IMR-90 (cell line): ENCODE data around the gene PSMB3. TPM values are rescaled to one million over a fixed set of nuclear protein-coding genes. Genes with fewer than 3 reads are reported as not detected.

ENCODE experiments used
- ATAC-seq: fragments of 200-7000 bp; cut with Tn5 transposase; 2 replicates; pipeline ENCODE4 v1.9.1; 2020; ENCODE audit warnings: low read depth, mild to moderate bottlenecking, moderate library complexity
- BruUV-seq: library from RNA; stranded (reverse); fragments of 400-500 nt; replicated peaks from 2 replicates; lab custom pipeline; 2021; lab: Mats Ljungman, UMichigan
- CTCF ChIA-PET: fragments of 300-600 bp; formaldehyde crosslinking; extraction: SDS; loops from one replicate; lab custom pipeline; 2021; ENCODE audit warnings: antibody characterized with exemption; lab: Yijun Ruan, JAX
- POLR2A ChIA-PET: fragments of 300-600 bp; sonication (Branson Sonifier 250); formaldehyde crosslinking; loops from one replicate; lab custom pipeline; 2022; ENCODE audit warnings: antibody characterized with exemption; ENCODE audit not compliant: unreplicated experiment; lab: Charles Lee
- DNase-seq: peaks from one replicate; pipeline ENCODE4 v3.0.0; 2013
- H2AFZ ChIP-seq: replicated peaks from 2 replicates; pipeline ENCODE3; 2013; ENCODE audit warnings: low read length, mild to moderate bottlenecking; ENCODE audit not compliant: poor library complexity
- H2AK5ac ChIP-seq: 2 replicates; pipeline ENCODE4 v1.6.1; 2013; ENCODE audit warnings: low read depth, low read length, inconsistent platforms
- H2AK9ac ChIP-seq: replicated peaks from 2 replicates; pipeline ENCODE3; 2013; ENCODE audit warnings: mild to moderate bottlenecking, low read depth, low read length, moderate library complexity; ENCODE audit not compliant: poor library complexity
- H2BK120ac ChIP-seq: 2 replicates; pipeline ENCODE4 v1.6.1; 2013; ENCODE audit warnings: low read depth, low read length, inconsistent platforms
- H2BK15ac ChIP-seq: 3 replicates; pipeline ENCODE4 v1.6.1; 2013; ENCODE audit warnings: low read depth, low read length, inconsistent platforms
- H2BK20ac ChIP-seq: 2 replicates; pipeline ENCODE4 v1.6.1; 2013; ENCODE audit warnings: low read depth, mild to moderate bottlenecking, inconsistent platforms, low read length, moderate library complexity
- H2BK5ac ChIP-seq: 2 replicates; pipeline ENCODE4 v1.6.1; 2013; ENCODE audit warnings: mild to moderate bottlenecking, low read depth, low read length, inconsistent platforms; ENCODE audit not compliant: poor library complexity, severe bottlenecking
- H3K14ac ChIP-seq: replicated peaks from 2 replicates; pipeline ENCODE4 v1.6.1; 2013; ENCODE audit warnings: low read depth, low read length, inconsistent platforms
- H3K18ac ChIP-seq: 2 replicates; pipeline ENCODE4 v1.6.1; 2013; ENCODE audit warnings: low read depth, low read length, control low read depth
- H3K23ac ChIP-seq: 2 replicates; pipeline ENCODE4 v1.6.1; 2013; ENCODE audit warnings: low read depth, low read length, inconsistent platforms
- H3K27ac ChIP-seq: 2 replicates; pipeline ENCODE4 v1.5.1; 2013; ENCODE audit warnings: mild to moderate bottlenecking, control low read depth, low read length; ENCODE audit not compliant: insufficient read depth
- H3K27me3 ChIP-seq: 2 replicates; pipeline ENCODE4 v1.6.1; 2013; ENCODE audit warnings: low read length; ENCODE audit not compliant: control insufficient read depth, insufficient read depth
- H3K36me3 ChIP-seq: 2 replicates; pipeline ENCODE4 v1.6.1; 2013; ENCODE audit warnings: low read length, mixed read lengths; ENCODE audit not compliant: control insufficient read depth, insufficient read depth
- H3K4ac ChIP-seq: 2 replicates; pipeline ENCODE4 v1.6.1; 2013; ENCODE audit warnings: low read depth, low read length, inconsistent platforms
- H3K4me1 ChIP-seq: 2 replicates; pipeline ENCODE4 v1.6.1; 2013; ENCODE audit warnings: low read length, mixed read lengths; ENCODE audit not compliant: control insufficient read depth, insufficient read depth
- H3K4me2 ChIP-seq: 2 replicates; pipeline ENCODE4 v1.6.1; 2013; ENCODE audit warnings: low read depth, mild to moderate bottlenecking, control low read depth, low read length, moderate library complexity
- H3K4me3 ChIP-seq: 2 replicates; pipeline ENCODE4 v1.5.1; 2013; ENCODE audit warnings: low read depth, mild to moderate bottlenecking, control low read depth, low read length, moderate library complexity; ENCODE audit not compliant: insufficient read depth
- H3K56ac ChIP-seq: 2 replicates; pipeline ENCODE4 v1.6.1; 2013; ENCODE audit warnings: low read length, inconsistent platforms; ENCODE audit not compliant: insufficient read depth; ENCODE audit errors: extremely low read depth
- H3K79me1 ChIP-seq, 2 experiments: 2 replicates each; pipeline ENCODE4 v1.6.1; 2013; ENCODE audit warnings: low read length in 2 of 2, inconsistent platforms in 1 of 2, low read depth in 1 of 2
- H3K9ac ChIP-seq: 2 replicates; pipeline ENCODE4 v1.6.1; 2013; ENCODE audit warnings: low read depth, low read length, control low read depth
- H3K9me1 ChIP-seq: 2 replicates; pipeline ENCODE4 v1.6.1; 2013; ENCODE audit warnings: low read length, inconsistent platforms; ENCODE audit not compliant: insufficient read depth
- H3K9me3 ChIP-seq: 2 replicates; pipeline ENCODE4 v1.6.1; 2013; ENCODE audit warnings: low read length; ENCODE audit not compliant: control insufficient read depth, insufficient read depth
- H4K20me1 ChIP-seq: 2 replicates; pipeline ENCODE4 v1.6.1; 2013; ENCODE audit warnings: low read length, inconsistent platforms; ENCODE audit not compliant: insufficient read depth
- H4K5ac ChIP-seq: 2 replicates; pipeline ENCODE4 v1.6.1; 2013; ENCODE audit warnings: mild to moderate bottlenecking, low read depth, low read length, control low read depth
- H4K8ac ChIP-seq, 2 experiments: 2 replicates each; pipeline ENCODE4 v1.6.1; 2013; ENCODE audit warnings: low read depth in 2 of 2, low read length in 2 of 2, control low read depth in 1 of 2, inconsistent platforms in 1 of 2
- H4K91ac ChIP-seq: 2 replicates; pipeline ENCODE4 v1.6.1; 2013; ENCODE audit warnings: low read depth, low read length, inconsistent platforms; ENCODE audit not compliant: insufficient read depth
- BHLHE40 ChIP-seq: fragments of 150-350 bp; IDR thresholded peaks from 2 replicates; pipeline ENCODE4 v1.6.1; 2016; ENCODE audit warnings: mild to moderate bottlenecking, low read depth, low read length
- CEBPB ChIP-seq: IDR thresholded peaks from 2 replicates; pipeline ENCODE4 v1.6.1; 2012; ENCODE audit warnings: low read depth, low read length, improper control_type of control experiment
- CHD1 ChIP-seq: IDR thresholded peaks from 2 replicates; pipeline ENCODE4 v1.6.1; 2012; ENCODE audit warnings: low read depth, low read length, improper control_type of control experiment
- FOS ChIP-seq: fragments of 150-350 bp; IDR thresholded peaks from 2 replicates; pipeline ENCODE4 v1.6.1; 2016; ENCODE audit warnings: low read depth, low read length
- MAFK ChIP-seq: IDR thresholded peaks from 2 replicates; pipeline ENCODE4 v1.6.1; 2012; ENCODE audit warnings: low read depth, low read length, improper control_type of control experiment
- MAZ ChIP-seq: IDR thresholded peaks from 2 replicates; pipeline ENCODE4 v1.6.1; 2012; ENCODE audit warnings: low read depth, mild to moderate bottlenecking, low read length, improper control_type of control experiment, moderate library complexity, borderline replicate concordance
- MXI1 ChIP-seq: IDR thresholded peaks from 2 replicates; pipeline ENCODE4 v1.6.1; 2012; ENCODE audit warnings: low read depth, mild to moderate bottlenecking, low read length, moderate library complexity, borderline replicate concordance
- NFE2L2 ChIP-seq: fragments of 150-350 bp; IDR thresholded peaks from 2 replicates; pipeline ENCODE4 v1.6.1; 2016; ENCODE audit warnings: low read depth, mild to moderate bottlenecking, low read length
- POLR2A ChIP-seq: IDR thresholded peaks from 2 replicates; pipeline ENCODE4 v1.6.1; 2012; ENCODE audit warnings: mild to moderate bottlenecking, low read depth, low read length
- RAD21 ChIP-seq: IDR thresholded peaks from 2 replicates; pipeline ENCODE4 v1.6.1; 2012; ENCODE audit warnings: low read length, improper control_type of control experiment
- RCOR1 ChIP-seq: IDR thresholded peaks from 2 replicates; pipeline ENCODE4 v1.6.1; 2012; ENCODE audit warnings: mild to moderate bottlenecking, low read length, improper control_type of control experiment; ENCODE audit not compliant: insufficient replicate concordance
- RFX5 ChIP-seq: IDR thresholded peaks from 2 replicates; pipeline ENCODE4 v1.8.0; 2012; ENCODE audit warnings: low read depth, mild to moderate bottlenecking, low read length, moderate library complexity
- SMC3 ChIP-seq: fragments of 150-350 bp; IDR thresholded peaks from 2 replicates; pipeline ENCODE4 v1.6.1; 2016; ENCODE audit warnings: low read depth, mild to moderate bottlenecking, antibody characterized with exemption, low read length, moderate library complexity
- WGBS, 2 experiments: methylation state at CpG; one replicate each; pipeline versions ENCODE4 v1.1.5 to v1.1.7; 2013; ENCODE audit warnings: missing lambda C conversion rate in 2 of 2; ENCODE audit not compliant: insufficient read length in 1 of 2; ENCODE audit errors: extremely low coverage in 2 of 2; 5-methylcytosine and 5-hydroxymethylcytosine counted together
- dilution Hi-C: fragments of 300-500 bp; cut with HindIII; formaldehyde crosslinking; loops from one replicate; pipeline ENCODE4 v1.14.3; 2018; ENCODE audit warnings: low sequenced_read_pairs; ENCODE audit not compliant: unreplicated experiment
- in situ Hi-C: fragments of 300-500 bp; cut with MboI; formaldehyde crosslinking; loops from 3 replicates; pipeline ENCODE4 v1.14.3; 2019; ENCODE audit warnings: low sequenced_read_pairs, inconsistent platforms, mixed read lengths
- intact Hi-C: fragments of 100-400 bp; cut with micrococcal nuclease; formaldehyde crosslinking; loops from 2 replicates; pipeline ENCODE4 v1.10.0; 2022
- polyA plus RNA-seq, 3 experiments: library from polyadenylated mRNA; depleted of rRNA; stranded (reverse); fragments of >200 nt; gene quantifications; 2 replicates each; pipeline ENCODE4 v1.2.3, GENCODE V29; 2012; ENCODE audit warnings: low replicate concordance in 1 of 3
- total RNA-seq: library from RNA; depleted of rRNA; stranded (reverse); fragments of >200 nt; gene quantifications from 2 replicates; pipeline ENCODE4 v1.2.3, GENCODE V29; 2012
- TF ChIP-seq, protein P1 (sequence below): fragments of 150-350 bp; IDR thresholded peaks from 2 replicates; pipeline ENCODE4 v1.6.1; 2017; ENCODE audit warnings: mild to moderate bottlenecking, antibody characterized with exemption, low read length, low read depth
- TF ChIP-seq, protein P2 (sequence below): fragments of 150-350 bp; IDR thresholded peaks from 2 replicates; pipeline ENCODE4 v1.6.1; 2016; ENCODE audit warnings: low read depth, mild to moderate bottlenecking, low read length, moderate library complexity, borderline replicate concordance
- TF ChIP-seq, protein P3 (sequence below): conservative IDR thresholded peaks from 2 replicates; pipeline ENCODE4 v1.5.1; 2012; ENCODE audit warnings: mild to moderate bottlenecking, low read depth, low read length, improper control_type of control experiment

Gene PSMB3
- total and polyA plus RNA-seq, 2 of the 4 experiments (the other 2 are of a cell fraction) = 480 to 828 TPM

DNA sequence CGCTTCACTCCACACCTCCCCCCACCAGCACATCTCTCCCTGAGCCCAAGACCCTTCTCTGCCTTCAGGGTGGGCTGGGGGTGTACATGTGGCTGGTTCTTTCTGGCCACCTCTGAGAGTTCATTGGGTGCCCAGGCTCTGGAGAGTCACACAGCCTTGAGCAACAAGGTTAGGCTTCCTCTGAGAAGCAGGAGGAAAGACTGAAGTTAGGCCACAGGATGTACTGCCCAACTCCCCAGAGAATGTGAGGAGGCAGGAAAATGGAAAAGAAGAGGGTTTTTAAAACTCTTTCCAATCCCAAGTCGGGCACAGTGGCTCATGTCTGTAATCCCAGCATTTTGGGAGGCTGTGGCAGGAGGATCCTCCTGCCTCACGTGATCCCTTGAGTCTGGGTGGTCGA lies 11.7 kb upstream of the PSMB3 start:
- no peak overlapping the region for H4K91ac ChIP-seq
- no peak overlapping the region for H2BK20ac ChIP-seq
- no CpG with 5 or more reads among the region's 4 CpGs for WGBS, 2 experiments
- TF ChIP-seq MXI1 = no peak
- TF ChIP-seq, protein P1, sequence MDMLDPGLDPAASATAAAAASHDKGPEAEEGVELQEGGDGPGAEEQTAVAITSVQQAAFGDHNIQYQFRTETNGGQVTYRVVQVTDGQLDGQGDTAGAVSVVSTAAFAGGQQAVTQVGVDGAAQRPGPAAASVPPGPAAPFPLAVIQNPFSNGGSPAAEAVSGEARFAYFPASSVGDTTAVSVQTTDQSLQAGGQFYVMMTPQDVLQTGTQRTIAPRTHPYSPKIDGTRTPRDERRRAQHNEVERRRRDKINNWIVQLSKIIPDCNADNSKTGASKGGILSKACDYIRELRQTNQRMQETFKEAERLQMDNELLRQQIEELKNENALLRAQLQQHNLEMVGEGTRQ = no peak
- no peak for TF ChIP-seq FOS
- TF ChIP-seq SMC3 = no peak
- no peak for TF ChIP-seq CEBPB
- no peak for TF ChIP-seq NFE2L2
- TF ChIP-seq MAZ = no peak
- no peak for TF ChIP-seq RCOR1
- TF ChIP-seq BHLHE40 = no peak
- no peak for TF ChIP-seq RFX5
- no peak for TF ChIP-seq POLR2A
- TF ChIP-seq RAD21 = no peak
- TF ChIP-seq CHD1 = no peak
- TF ChIP-seq, protein P2, sequence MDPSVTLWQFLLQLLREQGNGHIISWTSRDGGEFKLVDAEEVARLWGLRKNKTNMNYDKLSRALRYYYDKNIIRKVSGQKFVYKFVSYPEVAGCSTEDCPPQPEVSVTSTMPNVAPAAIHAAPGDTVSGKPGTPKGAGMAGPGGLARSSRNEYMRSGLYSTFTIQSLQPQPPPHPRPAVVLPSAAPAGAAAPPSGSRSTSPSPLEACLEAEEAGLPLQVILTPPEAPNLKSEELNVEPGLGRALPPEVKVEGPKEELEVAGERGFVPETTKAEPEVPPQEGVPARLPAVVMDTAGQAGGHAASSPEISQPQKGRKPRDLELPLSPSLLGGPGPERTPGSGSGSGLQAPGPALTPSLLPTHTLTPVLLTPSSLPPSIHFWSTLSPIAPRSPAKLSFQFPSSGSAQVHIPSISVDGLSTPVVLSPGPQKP = no peak
- TF ChIP-seq MAFK = no peak
- TF ChIP-seq, protein P3, sequence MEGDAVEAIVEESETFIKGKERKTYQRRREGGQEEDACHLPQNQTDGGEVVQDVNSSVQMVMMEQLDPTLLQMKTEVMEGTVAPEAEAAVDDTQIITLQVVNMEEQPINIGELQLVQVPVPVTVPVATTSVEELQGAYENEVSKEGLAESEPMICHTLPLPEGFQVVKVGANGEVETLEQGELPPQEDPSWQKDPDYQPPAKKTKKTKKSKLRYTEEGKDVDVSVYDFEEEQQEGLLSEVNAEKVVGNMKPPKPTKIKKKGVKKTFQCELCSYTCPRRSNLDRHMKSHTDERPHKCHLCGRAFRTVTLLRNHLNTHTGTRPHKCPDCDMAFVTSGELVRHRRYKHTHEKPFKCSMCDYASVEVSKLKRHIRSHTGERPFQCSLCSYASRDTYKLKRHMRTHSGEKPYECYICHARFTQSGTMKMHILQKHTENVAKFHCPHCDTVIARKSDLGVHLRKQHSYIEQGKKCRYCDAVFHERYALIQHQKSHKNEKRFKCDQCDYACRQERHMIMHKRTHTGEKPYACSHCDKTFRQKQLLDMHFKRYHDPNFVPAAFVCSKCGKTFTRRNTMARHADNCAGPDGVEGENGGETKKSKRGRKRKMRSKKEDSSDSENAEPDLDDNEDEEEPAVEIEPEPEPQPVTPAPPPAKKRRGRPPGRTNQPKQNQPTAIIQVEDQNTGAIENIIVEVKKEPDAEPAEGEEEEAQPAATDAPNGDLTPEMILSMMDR = no peak
- H3K14ac ChIP-seq = no peak overlapping the region
- 0 out of 2 replicates have a peak overlapping the region, but pooled peaks have one; percentile 19 for H2AK5ac ChIP-seq
- no peak overlapping the region for H3K4me2 ChIP-seq
- peaks cover 15% of the 10 kb centered on the region for H3K4me1 ChIP-seq
- H2BK5ac ChIP-seq = no peak overlapping the region
- no peak overlapping the region for H3K56ac ChIP-seq
- peaks cover 15 to 71% of the 10 kb centered on the region in 2 experiments for H3K79me1 ChIP-seq
- BruUV-seq = no TSS peak
- no peaks in the 10 kb centered on the region for H3K9me3 ChIP-seq
- H3K9me1 ChIP-seq = peaks cover 14% of the 10 kb centered on the region
- no peak overlapping the region for H2BK120ac ChIP-seq
- H3K36me3 ChIP-seq = peaks cover 34% of the 10 kb centered on the region
- dilution Hi-C loops = no loop called here
- H3K4ac ChIP-seq = no peak overlapping the region
- H2AK9ac ChIP-seq = no peak overlapping the region
- H2AFZ ChIP-seq = no peak overlapping the region
- no peak overlapping the region for H3K9ac ChIP-seq
- ChIA-PET POLR2A (no interaction called here), CTCF (no interaction called here)
- no peak for DNase-seq
- H4K5ac ChIP-seq = no peak overlapping the region
- in situ Hi-C loops = no loop called here
- H2BK15ac ChIP-seq = no peak overlapping the region
- intact Hi-C loops = no loop called here
- H3K4me3 ChIP-seq = no peak overlapping the region
- H3K27ac ChIP-seq = no peak overlapping the region
- H4K8ac ChIP-seq = no peak overlapping the region
- H3K18ac ChIP-seq = no peak overlapping the region
- H3K27me3 ChIP-seq = no peaks in the 10 kb centered on the region
- ATAC-seq = no peak
- H3K23ac ChIP-seq = 0 out of 2 replicates have a peak overlapping the region, but pooled peaks have one; percentile 49
- peaks cover 71% of the 10 kb centered on the region for H4K20me1 ChIP-seq
